A673 (cell line): ENCODE results near the gene GDPD5. TPM values are rescaled to one million over a fixed set of nuclear protein-coding genes. Genes with fewer than 3 reads are reported as not detected.

Experiments used
- BruUV-seq: library from RNA; stranded (reverse); fragments of 400-500 nt; replicated peaks from 2 replicates; lab custom pipeline; 2021; lab: Mats Ljungman, UMichigan
- CTCF ChIA-PET: fragments of 300-600 bp; sonication (Branson Sonifier 250); formaldehyde crosslinking; loops from one replicate; lab custom pipeline; 2022; ENCODE audit warnings: antibody characterized with exemption; lab: Charles Lee
- POLR2A ChIA-PET: fragments of 300-600 bp; sonication (Branson Sonifier 250); formaldehyde crosslinking; loops from one replicate; lab custom pipeline; 2022; ENCODE audit warnings: antibody characterized with exemption; ENCODE audit not compliant: low non-redundant PET; lab: Charles Lee
- DNase-seq: peaks from one replicate; pipeline ENCODE4 v3.0.0-alpha.2; 2015; ENCODE audit warnings: low spot score
- H3K27ac ChIP-seq: fragments of 200-600 bp; sonication (generic); 2 replicates; pipeline ENCODE4 v1.5.1; 2016; ENCODE audit warnings: mixed run types, low read depth, mild to moderate bottlenecking, mixed read lengths, antibody characterized with exemption, low read length; ENCODE audit not compliant: poor library complexity, severe bottlenecking
- H3K27me3 ChIP-seq: fragments of 200-600 bp; sonication (generic); replicated peaks from 2 replicates; pipeline ENCODE4 v1.6.1; 2017; ENCODE audit warnings: mixed run types, low read depth, mild to moderate bottlenecking, mixed read lengths, antibody characterized with exemption, low read length; ENCODE audit not compliant: insufficient read depth, poor library complexity
- H3K36me3 ChIP-seq: fragments of 200-600 bp; sonication (generic); 2 replicates; pipeline ENCODE4 v1.6.1; 2016; ENCODE audit warnings: mixed run types, mild to moderate bottlenecking, mixed read lengths, antibody characterized with exemption, low read length; ENCODE audit not compliant: insufficient read depth, poor library complexity, severe bottlenecking
- H3K4me1 ChIP-seq: fragments of 200-600 bp; sonication (generic); 2 replicates; pipeline ENCODE4 v1.6.1; 2017; ENCODE audit warnings: mixed run types, mild to moderate bottlenecking, mixed read lengths, antibody characterized with exemption, low read length; ENCODE audit not compliant: insufficient read depth, poor library complexity, severe bottlenecking
- H3K4me3 ChIP-seq: fragments of 200-600 bp; sonication (generic); 2 replicates; pipeline ENCODE4 v1.5.1; 2016; ENCODE audit warnings: low read depth, mixed run types, mild to moderate bottlenecking, mixed read lengths, low read length; ENCODE audit not compliant: poor library complexity, severe bottlenecking
- H3K9me3 ChIP-seq: fragments of 200-600 bp; sonication (generic); 2 replicates; pipeline ENCODE4 v1.6.1; 2016; ENCODE audit warnings: mixed run types, low read depth, mild to moderate bottlenecking, mixed read lengths, antibody characterized with exemption, low read length; ENCODE audit not compliant: poor library complexity, severe bottlenecking
- CTCF ChIP-seq: fragments of 300-800, 200-600 bp; sonication (generic); conservative IDR thresholded peaks from 2 replicates; pipeline ENCODE4 v1.5.1; 2017; ENCODE audit warnings: low read depth, mild to moderate bottlenecking, antibody characterized with exemption, low read length, moderate library complexity, mixed read lengths
- EZH2 ChIP-seq: fragments of 200-600 bp; sonication (generic); IDR thresholded peaks from 2 replicates; pipeline ENCODE4 v1.6.1; 2017; ENCODE audit warnings: borderline replicate concordance, low read depth, mild to moderate bottlenecking, mixed read lengths, antibody characterized with exemption, low read length; ENCODE audit not compliant: poor library complexity, severe bottlenecking
- intact Hi-C: fragments of 100-400 bp; cut with micrococcal nuclease; formaldehyde crosslinking; loops from one replicate; pipeline ENCODE4 v1.10.0; 2022; ENCODE audit not compliant: unreplicated experiment
- total RNA-seq: library from RNA; stranded (reverse); gene quantifications from 2 replicates; pipeline ENCODE4 v1.2.3, GENCODE V29; 2021

Gene GDPD5
- total RNA-seq, 1 experiment from 2014 or later = 1.4 TPM

GRCh38 chr11:75510723-75511019 lies 15.1 kb downstream of the GDPD5 start:
- TF ChIP-seq CTCF (no peak), EZH2 (no peak)
- Histone ChIP-seq H3K27me3 (no peaks in the 10 kb centered on the region), H3K4me3 (no peak overlapping the region), H3K4me1 (no peaks in the 10 kb centered on the region), H3K9me3 (no peaks in the 10 kb centered on the region), H3K27ac (no peak overlapping the region), H3K36me3 (no peaks in the 10 kb centered on the region)
- intact Hi-C loops = no loop called here
- ChIA-PET CTCF (interaction anchor here (0.6 kb wide), 1 partner anchor 460 kb away, joined by 7 read pairs; no protein-coding TSS in a partner anchor), POLR2A (no interaction called here)
- no peak for DNase-seq
- BruUV-seq = no TSS peak

- CTCF ChIA-PET = interaction anchor here (0.6 kb wide), 1 partner anchor 460 kb away, joined by 7 read pairs; no protein-coding TSS in a partner anchor
- TF ChIP-seq EZH2 = no peak
- no peak for TF ChIP-seq CTCF
- Histone ChIP-seq H3K27me3 (no peaks in the 10 kb centered on the region), H3K4me1 (no peaks in the 10 kb centered on the region), H3K9me3 (no peaks in the 10 kb centered on the region), H3K4me3 (no peak overlapping the region), H3K36me3 (no peaks in the 10 kb centered on the region), H3K27ac (no peak overlapping the region)
- no TSS peak for BruUV-seq
- intact Hi-C loops = no loop called here
- DNase-seq = no peak
- POLR2A ChIA-PET = no interaction called here
Measured at GRCh38 chr11:75510004-75510722, 15.6 kb downstream of the GDPD5 start.

- no TSS peak for BruUV-seq
- Histone ChIP-seq H3K4me1 (no peaks in the 10 kb centered on the region), H3K27me3 (no peaks in the 10 kb centered on the region), H3K27ac (no peak overlapping the region), H3K9me3 (no peaks in the 10 kb centered on the region), H3K36me3 (no peaks in the 10 kb centered on the region), H3K4me3 (no peak overlapping the region)
- POLR2A ChIA-PET = no interaction called here
- CTCF ChIA-PET = no interaction called here
- TF ChIP-seq EZH2 (no peak), CTCF (no peak)
- intact Hi-C loops = no loop called here
- no peak for DNase-seq
Measured at GRCh38 chr11:75509020-75509720, 16.6 kb downstream of the GDPD5 start.
